GM12865 (cell line): ENCODE measurements around the gene PIK3CD.

Source experiments
- DNase-seq: peaks from one replicate; pipeline ENCODE4 v3.0.0; 2010; ENCODE audit warnings: low read depth
- H3K4me3 ChIP-seq: 2 replicates; pipeline ENCODE4 v1.5.1; 2011; ENCODE audit warnings: mild to moderate bottlenecking, low read depth, low read length, control low read depth
- CTCF ChIP-seq: IDR thresholded peaks from 2 replicates; pipeline ENCODE4 v1.5.1; 2011; ENCODE audit warnings: low read length, control low read depth, low read depth, inconsistent platforms; ENCODE audit not compliant: insufficient read depth; ENCODE audit errors: missing control alignments

The PIK3CD gene

GRCh38 chr1:9717193-9718005 is 65.9 kb downstream of the PIK3CD start:
- H3K4me3 ChIP-seq = peak overlapping the region; percentile 23
- TF ChIP-seq CTCF = no peak
- DNase-seq = peak; percentile 87

GRCh38 chr1:9718006-9718680 is 66.6 kb downstream of the PIK3CD start:
- H3K4me3 ChIP-seq = no peak overlapping the region
- no peak for DNase-seq

GRCh38 chr1:9719978-9720722 is 68.6 kb downstream of the PIK3CD start:
- DNase-seq = no peak
- H3K4me3 ChIP-seq = no peak overlapping the region
- TF ChIP-seq CTCF = no peak

More at GRCh38 chr1:9718006-9718680, 66.6 kb downstream of the PIK3CD start:
- TF ChIP-seq CTCF = no peak

GRCh38 chr1:9720785-9721605 is 69.5 kb downstream of the PIK3CD start:
- no peak for TF ChIP-seq CTCF
- H3K4me3 ChIP-seq = no peak overlapping the region
- no peak for DNase-seq

GRCh38 chr1:9721606-9722377 is 70.3 kb downstream of the PIK3CD start:
- peak; percentile 72 for TF ChIP-seq CTCF
- DNase-seq = peak; percentile 62
- no peak overlapping the region for H3K4me3 ChIP-seq

- DNase-seq = no peak
- no peak for TF ChIP-seq CTCF
- H3K4me3 ChIP-seq = no peak overlapping the region
Measured at GRCh38 chr1:9722378-9722749, 70.8 kb downstream of the PIK3CD start.
